ENCODE results near the gene SLC8A3. TPM values are rescaled to one million over a fixed set of nuclear protein-coding genes. Genes with fewer than 3 reads are reported as not detected.

The SLC8A3 gene
- polyA plus RNA-seq, 3 donors, result 0.01 TPM; not detected in 2

DNA sequence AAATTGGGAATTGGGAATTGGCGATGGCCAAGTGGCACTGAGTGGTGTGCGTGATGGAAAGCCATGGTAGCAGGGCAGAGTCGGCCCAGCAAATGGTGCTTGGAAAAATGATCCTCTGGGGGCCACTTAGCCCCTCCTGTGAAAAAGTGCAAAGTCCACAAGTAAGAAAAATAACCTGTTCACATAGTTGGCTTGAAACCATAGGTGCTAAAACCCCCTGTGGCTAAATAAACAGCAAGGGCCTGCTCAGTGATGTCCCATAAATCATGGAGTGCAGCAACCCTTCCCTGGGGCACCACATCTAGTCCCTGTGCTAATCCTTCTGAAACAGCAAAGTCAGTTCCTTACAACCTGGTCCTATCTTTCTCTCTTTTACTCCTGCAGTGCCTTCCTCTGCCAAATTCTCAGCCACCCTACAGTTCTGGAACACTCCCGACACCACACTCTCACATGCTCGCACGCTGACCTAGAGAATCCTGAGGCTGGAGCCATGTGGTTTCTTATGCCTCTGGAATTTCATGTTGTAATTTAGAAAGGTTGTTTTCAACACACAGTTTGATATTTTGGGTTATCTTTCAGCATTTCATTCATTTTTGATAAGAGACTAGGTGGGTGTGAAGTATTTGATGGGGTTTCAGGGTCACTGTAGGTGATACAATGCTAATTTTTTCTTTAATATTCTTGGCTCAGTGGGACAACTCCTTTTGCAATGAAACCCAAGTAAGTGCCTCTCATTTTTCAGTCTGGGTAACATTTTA, 186.0 kb downstream of the SLC8A3 start:
- intact Hi-C loops (cut with micrococcal nuclease), result no loop called here
- H3K36me3 ChIP-seq (replicated peaks in 1 of 2; ENCODE audit: control insufficient read depth in 1 of 2, insufficient read depth in 2 of 2, low read length in 2 of 2), result no peaks in the 10 kb centered on the region
- no peak overlapping the region for H3K27ac ChIP-seq (ENCODE audit: low read depth in 1 of 2, low read length in 2 of 2)
- no peaks in the 10 kb centered on the region for H3K9me3 ChIP-seq (replicated peaks in 1 of 2; ENCODE audit: control insufficient read depth in 1 of 2, insufficient read depth in 1 of 2, low read length in 2 of 2)
- DNase-seq, result no peak
- no peaks in the 10 kb centered on the region for H3K79me2 ChIP-seq (ENCODE audit: insufficient read depth, low read length)
- no peaks in the 10 kb centered on the region for H3K4me1 ChIP-seq (ENCODE audit: control insufficient read depth in 1 of 2, insufficient read depth in 2 of 2, low read length in 2 of 2)
- H3K36me3 Mint-ChIP-seq, result no peaks in the 10 kb centered on the region
- H3K4me1 Mint-ChIP-seq, result peaks cover 3% of the 10 kb centered on the region
- peaks cover 0 to 3% (median 3%) of the 10 kb centered on the region in 3 donors for H3K27me3 Mint-ChIP-seq (ENCODE audit: low read depth in 3 of 3)
- H3K9ac ChIP-seq (ENCODE audit: insufficient read depth, low read length, poor library complexity, severe bottlenecking), result no peak overlapping the region
- WGBS (ENCODE audit: insufficient coverage), result 100% methylated on average over 3 of the region's 6 CpGs
- no peak overlapping the region for H3K4me3 ChIP-seq (replicated peaks in 1 of 3; ENCODE audit: low read depth in 2 of 3, low read length in 3 of 3)
- no peaks in the 10 kb centered on the region for H3K9me3 Mint-ChIP-seq
- no peak overlapping the region for H3K4me3 Mint-ChIP-seq
- no peak overlapping the region for H3K27ac Mint-ChIP-seq
- TF ChIP-seq, protein P1, sequence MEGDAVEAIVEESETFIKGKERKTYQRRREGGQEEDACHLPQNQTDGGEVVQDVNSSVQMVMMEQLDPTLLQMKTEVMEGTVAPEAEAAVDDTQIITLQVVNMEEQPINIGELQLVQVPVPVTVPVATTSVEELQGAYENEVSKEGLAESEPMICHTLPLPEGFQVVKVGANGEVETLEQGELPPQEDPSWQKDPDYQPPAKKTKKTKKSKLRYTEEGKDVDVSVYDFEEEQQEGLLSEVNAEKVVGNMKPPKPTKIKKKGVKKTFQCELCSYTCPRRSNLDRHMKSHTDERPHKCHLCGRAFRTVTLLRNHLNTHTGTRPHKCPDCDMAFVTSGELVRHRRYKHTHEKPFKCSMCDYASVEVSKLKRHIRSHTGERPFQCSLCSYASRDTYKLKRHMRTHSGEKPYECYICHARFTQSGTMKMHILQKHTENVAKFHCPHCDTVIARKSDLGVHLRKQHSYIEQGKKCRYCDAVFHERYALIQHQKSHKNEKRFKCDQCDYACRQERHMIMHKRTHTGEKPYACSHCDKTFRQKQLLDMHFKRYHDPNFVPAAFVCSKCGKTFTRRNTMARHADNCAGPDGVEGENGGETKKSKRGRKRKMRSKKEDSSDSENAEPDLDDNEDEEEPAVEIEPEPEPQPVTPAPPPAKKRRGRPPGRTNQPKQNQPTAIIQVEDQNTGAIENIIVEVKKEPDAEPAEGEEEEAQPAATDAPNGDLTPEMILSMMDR (IDR thresholded peaks at IDR 0.05), result no peak
- no peaks in the 10 kb centered on the region for H4K20me1 ChIP-seq (ENCODE audit: insufficient read depth, low read length)
- H3K4me2 ChIP-seq (replicated peaks; ENCODE audit: extremely low read depth, low read length, poor library complexity, severe bottlenecking), result no peak overlapping the region
- no peaks in the 10 kb centered on the region for H3K27me3 ChIP-seq (ENCODE audit: control insufficient read depth in 2 of 2, insufficient read depth in 2 of 2, low read length in 2 of 2)
- H2AFZ ChIP-seq (ENCODE audit: insufficient read depth, low read depth, low read length, poor library complexity, severe bottlenecking), result no peak overlapping the region

DNA sequence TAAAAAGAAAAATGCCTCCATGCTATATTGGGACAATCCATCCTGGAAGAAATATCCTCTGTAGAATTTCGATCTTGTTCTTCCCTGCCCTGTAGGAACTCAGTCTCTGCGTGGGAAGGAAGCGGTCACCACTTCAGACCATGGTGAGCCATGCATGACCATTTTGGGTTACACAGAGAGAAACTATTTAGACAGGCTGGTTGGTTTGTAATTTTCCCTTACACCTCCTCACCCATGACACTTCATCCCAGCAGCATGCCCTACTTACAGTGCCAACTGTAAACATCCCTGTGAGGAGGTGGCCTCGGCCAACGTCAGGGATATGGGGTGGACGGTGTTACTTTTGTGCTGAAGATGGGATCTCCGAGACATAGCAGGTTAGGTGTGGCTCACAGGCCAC, 188.2 kb downstream of the SLC8A3 start:
- H3K27ac Mint-ChIP-seq, result no peak overlapping the region
- intact Hi-C loops (cut with micrococcal nuclease), result no loop called here
- H3K4me2 ChIP-seq (replicated peaks; ENCODE audit: extremely low read depth, low read length, poor library complexity, severe bottlenecking), result no peak overlapping the region
- no peaks in the 10 kb centered on the region for H3K4me1 Mint-ChIP-seq
- no peak overlapping the region for H3K4me3 ChIP-seq (replicated peaks in 1 of 3; ENCODE audit: low read depth in 2 of 3, low read length in 3 of 3)
- H3K36me3 ChIP-seq (replicated peaks in 1 of 2; ENCODE audit: control insufficient read depth in 1 of 2, insufficient read depth in 2 of 2, low read length in 2 of 2), result no peaks in the 10 kb centered on the region
- no peak overlapping the region for H3K9ac ChIP-seq (ENCODE audit: insufficient read depth, low read length, poor library complexity, severe bottlenecking)
- H3K27me3 Mint-ChIP-seq (ENCODE audit: low read depth in 3 of 3), result peaks cover 0 to 5% (median 3%) of the 10 kb centered on the region in 3 donors
- DNase-seq, result no peak
- no peaks in the 10 kb centered on the region for H4K20me1 ChIP-seq (ENCODE audit: insufficient read depth, low read length)
- no peaks in the 10 kb centered on the region for H3K9me3 Mint-ChIP-seq
- no peaks in the 10 kb centered on the region for H3K27me3 ChIP-seq (ENCODE audit: control insufficient read depth in 2 of 2, insufficient read depth in 2 of 2, low read length in 2 of 2)
- no peaks in the 10 kb centered on the region for H3K79me2 ChIP-seq (ENCODE audit: insufficient read depth, low read length)
- 90% methylated on average over 2 of the region's 7 CpGs for WGBS (ENCODE audit: insufficient coverage)
- TF ChIP-seq, protein P1 (IDR thresholded peaks at IDR 0.05), result no peak
- no peak overlapping the region for H3K27ac ChIP-seq (ENCODE audit: low read depth in 1 of 2, low read length in 2 of 2)
- H3K36me3 Mint-ChIP-seq, result no peaks in the 10 kb centered on the region
- H3K9me3 ChIP-seq (replicated peaks in 1 of 2; ENCODE audit: control insufficient read depth in 1 of 2, insufficient read depth in 1 of 2, low read length in 2 of 2), result no peaks in the 10 kb centered on the region
- H2AFZ ChIP-seq (ENCODE audit: insufficient read depth, low read depth, low read length, poor library complexity, severe bottlenecking), result no peak overlapping the region
- H3K4me3 Mint-ChIP-seq, result no peak overlapping the region
- H3K4me1 ChIP-seq (ENCODE audit: control insufficient read depth in 1 of 2, insufficient read depth in 2 of 2, low read length in 2 of 2), result no peaks in the 10 kb centered on the region

Data from CD14-positive monocyte (primary cell).